Transverse colon (tissue), 4 donors: ENCODE measurements around the gene TMEM229B. TPM values are rescaled to one million over a fixed set of nuclear protein-coding genes. Genes with fewer than 3 reads are reported as not detected.

Source experiments
- DNase-seq: peaks from one replicate; pipeline ENCODE4 v3.0.0-alpha.2; 2019
- H3K27ac ChIP-seq, 4 donors: fragments of 200-600 bp; sonication (generic); 2 replicates each; pipeline ENCODE4 v1.5.1; 2016 to 2018; ENCODE audit warnings: inconsistent platforms in 4 of 4
- H3K27me3 ChIP-seq: fragments of 200-600 bp; sonication (generic); 2 replicates; pipeline ENCODE4 v1.5.1; 2017; ENCODE audit warnings: inconsistent platforms
- H3K36me3 ChIP-seq, 4 donors: fragments of 200-600 bp; sonication (generic); 2 replicates each; pipeline ENCODE4 v1.5.1; 2017 to 2019; ENCODE audit warnings: inconsistent platforms in 4 of 4
- H3K4me1 ChIP-seq, 4 donors: fragments of 200-600 bp; sonication (generic); 2 replicates each; pipeline ENCODE4 v1.5.1; 2017 to 2020; ENCODE audit warnings: inconsistent platforms in 4 of 4
- H3K4me3 ChIP-seq, 4 donors: fragments of 200-600 bp; sonication (generic); 1 replicate in 1 of 4; 2 replicates in 3 of 4; pipeline versions ENCODE4 v1.5.1 to v1.6.1; 2017 to 2019; ENCODE audit warnings: inconsistent platforms in 4 of 4
- H3K9me3 ChIP-seq, 2 donors: fragments of 200-600 bp; sonication (generic); 2 replicates each; pipeline ENCODE4 v1.5.1; 2017 to 2019; ENCODE audit warnings: inconsistent platforms in 2 of 2
- CTCF ChIP-seq, 5 experiments: fragments of 200-600 bp in 3 of 5; fragments of 450-650 bp in 2 of 5; sonication (generic) in 3 of 5; IDR thresholded peaks; 1 replicate in 2 of 5; 2 replicates in 3 of 5; pipeline ENCODE4 v1.5.1; 2016 to 2017; ENCODE audit warnings: antibody characterized with exemption in 5 of 5, inconsistent platforms in 3 of 5, mild to moderate bottlenecking in 2 of 5, moderate library complexity in 1 of 5
- EP300 ChIP-seq: sonication (generic); formaldehyde crosslinking; IDR thresholded peaks from one replicate; pipeline ENCODE4 v1.6.1; 2017; ENCODE audit warnings: antibody characterized with exemption, low read depth
- POLR2A ChIP-seq: fragments of 450-650 bp; IDR thresholded peaks from one replicate; pipeline ENCODE4 v1.6.1; 2016; ENCODE audit warnings: antibody characterized with exemption, mild to moderate bottlenecking, moderate library complexity
- POLR2AphosphoS5 ChIP-seq, 3 donors: sonication (generic); formaldehyde crosslinking; IDR thresholded peaks; one replicate each; pipeline ENCODE4 v1.6.1; 2016; ENCODE audit warnings: antibody characterized with exemption in 3 of 3
- WGBS, 2 donors: methylation state at CpG; one replicate each; pipeline ENCODE4 v1.1.5; 2018; ENCODE audit warnings: low coverage in 1 of 2; 5-methylcytosine and 5-hydroxymethylcytosine counted together
- in situ Hi-C, 4 donors: fragments of 200-750 bp; cut with MboI; loops; one replicate each; pipeline versions ENCODE4 v1.15.0 to v1.15.1; 2017; ENCODE audit warnings: low sequenced_read_pairs in 3 of 4, low pct_ligation_motif_present in 1 of 4, low pct_unique_long_range_greater_than_20kb in 1 of 4
- intact Hi-C: fragments of 100-400 bp; cut with DNase I; formaldehyde crosslinking; loops from one replicate; pipeline ENCODE4 v1.15.1; 2023; ENCODE audit warnings: low total_unique reads
- total RNA-seq, 4 donors: library from RNA; depleted of rRNA; stranded (reverse); fragments of >200 nt; gene quantifications; one replicate each; pipeline ENCODE4 v1.1.0, GENCODE V29; 2016

Gene TMEM229B
- total RNA-seq, 4 donors from 2014 or later = 3.7 to 13.5 (median 7.4) TPM

- DNase-seq = no peak
- Histone ChIP-seq H3K36me3 (no peaks in the 10 kb centered on the region), H3K27me3 (no peaks in the 10 kb centered on the region), H3K4me1 (no peaks in the 10 kb centered on the region), H3K27ac (no peak overlapping the region), H3K4me3 (no peak overlapping the region), H3K9me3 (no peaks in the 10 kb centered on the region)
- intact Hi-C loops = no loop called here
- in situ Hi-C loops = no loop called here
- WGBS, 2 donors = 87 to 89% methylated on average over 3 to 4 of the region's 4 CpGs
- TF ChIP-seq POLR2AphosphoS5 (IDR thresholded peaks at IDR 0.05) (no peak), CTCF (IDR thresholded peaks at IDR 0.05) (no peak)
These were observed 13.1 kb upstream of the TMEM229B start for GRCh38 chr14:67501670-67502069.

DNA sequence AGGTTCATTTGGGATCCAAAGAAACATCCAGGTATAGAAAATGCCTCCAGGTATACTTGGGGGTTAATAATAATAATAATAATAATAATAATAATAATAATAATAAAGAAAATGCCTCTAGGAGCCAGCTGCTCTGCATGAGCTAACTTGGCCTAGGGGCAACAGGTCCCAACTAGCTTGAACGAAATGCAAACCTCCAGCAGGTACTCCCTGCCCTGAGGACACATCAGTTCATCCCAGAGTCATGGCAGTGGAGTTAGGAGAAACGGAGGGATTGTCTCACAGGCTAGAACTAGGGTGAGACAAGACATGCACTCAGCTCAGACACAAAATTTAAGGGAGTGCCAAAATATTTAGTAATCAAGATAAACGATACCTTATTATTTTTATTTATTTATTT lies 12.5 kb upstream of the TMEM229B start:
- Histone ChIP-seq H3K27me3 (no peaks in the 10 kb centered on the region), H3K4me1 (no peaks in the 10 kb centered on the region), H3K9me3 (no peaks in the 10 kb centered on the region), H3K36me3 (no peaks in the 10 kb centered on the region), H3K4me3 (no peak overlapping the region), H3K27ac (no peak overlapping the region)
- WGBS, 2 donors = 89 to 100% methylated on average over 1 to 3 of the region's 3 CpGs
- intact Hi-C loops = no loop called here
- TF ChIP-seq CTCF (IDR thresholded peaks at IDR 0.05) = no peak
- TF ChIP-seq POLR2A = no peak
- TF ChIP-seq POLR2AphosphoS5 (IDR thresholded peaks at IDR 0.05) = no peak
- TF ChIP-seq EP300 = no peak
- in situ Hi-C loops = no loop called here
- DNase-seq = no peak

- Histone ChIP-seq H3K27me3 (no peaks in the 10 kb centered on the region), H3K9me3 (peaks cover 8 to 9% of the 10 kb centered on the region in 2 donors), H3K4me3 (no peak overlapping the region), H3K27ac (no peak overlapping the region), H3K36me3 (no peaks in the 10 kb centered on the region), H3K4me1 (no peaks in the 10 kb centered on the region)
- TF ChIP-seq POLR2A = no peak
- TF ChIP-seq POLR2AphosphoS5 (IDR thresholded peaks at IDR 0.05) = no peak
- no peak for TF ChIP-seq EP300
- TF ChIP-seq CTCF (IDR thresholded peaks at IDR 0.05) = no peak
- no peak for DNase-seq
- WGBS, 2 donors = 17 to 64% methylated on average over 1 to 4 of the region's 4 CpGs
- intact Hi-C loops (no loop called here), in situ Hi-C loops (no loop called here)
These were observed 9.2 kb upstream of the TMEM229B start for GRCh38 chr14:67497716-67498115.

- 91% methylated on average over 13 of the region's 13 CpGs; no CpG with 5 or more reads in 1 of the 2 donors for WGBS, 2 donors
- no peak for TF ChIP-seq CTCF (IDR thresholded peaks at IDR 0.05)
- TF ChIP-seq POLR2A = no peak
- TF ChIP-seq POLR2AphosphoS5 (IDR thresholded peaks at IDR 0.05) = no peak
- TF ChIP-seq EP300 = no peak
- in situ Hi-C loops = no loop called here
These were observed 8.7 kb upstream of the TMEM229B start for GRCh38 chr14:67497216-67497615.

More at GRCh38 chr14:67497216-67497615, 8.7 kb upstream of the TMEM229B start:
- peaks cover 8 to 9% of the 10 kb centered on the region in 2 donors for H3K9me3 ChIP-seq
- H3K27me3 ChIP-seq = no peaks in the 10 kb centered on the region
- intact Hi-C loops = no loop called here
- no peak for DNase-seq
- H3K27ac ChIP-seq = no peak overlapping the region
- H3K36me3 ChIP-seq = no peaks in the 10 kb centered on the region
- H3K4me1 ChIP-seq = no peaks in the 10 kb centered on the region
- H3K4me3 ChIP-seq = no peak overlapping the region
